Endodermal cell (in vitro differentiated cells): ENCODE results near the gene RBM38. TPM values are rescaled to one million over a fixed set of nuclear protein-coding genes. Genes with fewer than 3 reads are reported as not detected.

Experiments
- DNase-seq: peaks from one replicate; pipeline ENCODE4 v3.0.0-alpha.2; 2017
- H3K27ac ChIP-seq: 2 replicates; pipeline ENCODE4 v1.5.1; 2013; ENCODE audit warnings: mild to moderate bottlenecking, low read depth, low read length, moderate library complexity
- H3K27me3 ChIP-seq: 2 replicates; pipeline ENCODE4 v1.6.1; 2013; ENCODE audit warnings: mild to moderate bottlenecking, low read length, moderate library complexity; ENCODE audit not compliant: insufficient read depth, control insufficient read depth, poor library complexity, severe bottlenecking
- H3K36me3 ChIP-seq: 2 replicates; pipeline ENCODE4 v1.7.0; 2013; ENCODE audit warnings: mild to moderate bottlenecking, low read length, moderate library complexity; ENCODE audit not compliant: control insufficient read depth, insufficient read depth
- H3K4me1 ChIP-seq: one replicate; pipeline ENCODE4 v1.7.0; 2013; ENCODE audit warnings: low read length; ENCODE audit not compliant: control insufficient read depth, insufficient read depth
- H3K4me3 ChIP-seq: 2 replicates; pipeline ENCODE4 v1.5.1; 2013; ENCODE audit warnings: mild to moderate bottlenecking, low read length, moderate library complexity
- H3K9ac ChIP-seq: 2 replicates; pipeline ENCODE4 v1.6.1; 2013; ENCODE audit warnings: mild to moderate bottlenecking, low read length, moderate library complexity; ENCODE audit not compliant: poor library complexity, severe bottlenecking; ENCODE audit errors: extremely low read depth
- H3K9me3 ChIP-seq: 2 replicates; pipeline ENCODE4 v1.6.1; 2013; ENCODE audit warnings: mild to moderate bottlenecking, low read length, moderate library complexity; ENCODE audit not compliant: control insufficient read depth
- H3K27ac Mint-ChIP-seq: 2 replicates; pipeline ENCODE4 v1.8.0; 2020; ENCODE audit warnings: mixed read lengths
- H3K27me3 Mint-ChIP-seq: 2 replicates; pipeline ENCODE4 v1.8.0; 2021; ENCODE audit warnings: mild to moderate bottlenecking, mixed read lengths; ENCODE audit not compliant: insufficient read depth
- H3K36me3 Mint-ChIP-seq: 2 replicates; pipeline ENCODE4 v1.8.0; 2020; ENCODE audit warnings: low read depth, mixed read lengths
- H3K4me1 Mint-ChIP-seq: 2 replicates; pipeline ENCODE4 v1.8.0; 2020; ENCODE audit warnings: mixed read lengths
- H3K4me3 Mint-ChIP-seq: 2 replicates; pipeline ENCODE4 v1.8.0; 2020; ENCODE audit warnings: mild to moderate bottlenecking, moderate library complexity, mixed read lengths
- H3K9me3 Mint-ChIP-seq: 2 replicates; pipeline ENCODE4 v1.8.0; 2020; ENCODE audit warnings: mild to moderate bottlenecking, mixed read lengths
- CTCF ChIP-seq: fragments of 200-600 bp; sonication (generic); conservative IDR thresholded peaks from 2 replicates; pipeline ENCODE4 v1.5.0; 2021; ENCODE audit warnings: antibody characterized with exemption, mild to moderate bottlenecking
- WGBS, 2 experiments: methylation state at CpG; one replicate each; pipeline versions ENCODE4 v1.1.5 to v1.1.7; 2013; ENCODE audit warnings: missing lambda C conversion rate in 2 of 2, mixed read lengths in 1 of 2; ENCODE audit not compliant: insufficient coverage in 1 of 2, insufficient read length in 1 of 2; 5-methylcytosine and 5-hydroxymethylcytosine counted together
- total RNA-seq, 2 donors: library from RNA; stranded (reverse); fragmentation: NEBNext Ultra II Directional in 1 of 2; extraction: Animal tissue kit (Norgen Biotek cat#: 25700) in 1 of 2; gene quantifications; 2 replicates in 1 of 2; 3 replicates in 1 of 2; pipeline ENCODE4 v1.2.1, GENCODE V29; 2021

Gene RBM38
- total RNA-seq, 2 donors from 2014 or later: 29.0 to 30.2 TPM

- Histone ChIP-seq H3K36me3 (peaks cover 40% of the 10 kb centered on the region), H3K27me3 (no peaks in the 10 kb centered on the region), H3K9me3 (peaks cover 15% of the 10 kb centered on the region), H3K4me1 (no peaks in the 10 kb centered on the region), H3K9ac (no peak overlapping the region), H3K27ac (no peak overlapping the region), H3K4me3 (no peak overlapping the region)
- Mint-ChIP-seq H3K4me3 (no peak overlapping the region), H3K9me3 (peaks cover 5% of the 10 kb centered on the region), H3K27me3 (no peaks in the 10 kb centered on the region), H3K27ac (no peak overlapping the region), H3K36me3 (peaks cover 46% of the 10 kb centered on the region), H3K4me1 (no peaks in the 10 kb centered on the region)
- DNase-seq: no peak
- no peak for TF ChIP-seq CTCF
These were observed 26.7 kb upstream of the RBM38 start for GRCh38 chr20:57364451-57364850.

GRCh38 chr20:57369596-57369995, 21.6 kb upstream of the RBM38 start:
- Mint-ChIP-seq H3K4me3 (no peak overlapping the region), H3K27me3 (no peaks in the 10 kb centered on the region), H3K4me1 (no peaks in the 10 kb centered on the region), H3K27ac (no peak overlapping the region), H3K36me3 (peaks cover 80% of the 10 kb centered on the region), H3K9me3 (no peaks in the 10 kb centered on the region)
- DNase-seq: no peak
- H3K9me3 ChIP-seq: no peaks in the 10 kb centered on the region
- H3K4me1 ChIP-seq: no peaks in the 10 kb centered on the region
- 90 to 100% methylated on average over 2 to 3 of the region's 3 CpGs for WGBS, 2 experiments
- peaks cover 92% of the 10 kb centered on the region for H3K36me3 ChIP-seq
- no peak for TF ChIP-seq CTCF
- no peaks in the 10 kb centered on the region for H3K27me3 ChIP-seq
- no peak overlapping the region for H3K9ac ChIP-seq
- H3K4me3 ChIP-seq: no peak overlapping the region
- H3K27ac ChIP-seq: no peak overlapping the region

- Histone ChIP-seq H3K9me3 (no peaks in the 10 kb centered on the region), H3K4me3 (no peak overlapping the region), H3K4me1 (no peaks in the 10 kb centered on the region), H3K9ac (no peak overlapping the region), H3K36me3 (peaks cover 96% of the 10 kb centered on the region), H3K27me3 (no peaks in the 10 kb centered on the region), H3K27ac (no peak overlapping the region)
- TF ChIP-seq CTCF: no peak
- no peak overlapping the region for H3K27ac Mint-ChIP-seq
- H3K9me3 Mint-ChIP-seq: no peaks in the 10 kb centered on the region
- H3K36me3 Mint-ChIP-seq: peaks cover 82% of the 10 kb centered on the region
- no peaks in the 10 kb centered on the region for H3K27me3 Mint-ChIP-seq
- H3K4me3 Mint-ChIP-seq: no peak overlapping the region
- DNase-seq: no peak
- 93 to 95% methylated on average over 8 to 9 of the region's 9 CpGs for WGBS, 2 experiments
- no peaks in the 10 kb centered on the region for H3K4me1 Mint-ChIP-seq
These were observed 20.9 kb upstream of the RBM38 start for GRCh38 chr20:57370316-57370715.
